HPDE6-E6E7 (cell line): ENCODE data around the gene BOD1L1.

ENCODE experiments used
- DNase-seq: peaks from one replicate; pipeline ENCODE4 v3.0.0; 2011; ENCODE audit warnings: missing footprints; ENCODE audit errors: extremely low spot score

Gene BOD1L1

DNA sequence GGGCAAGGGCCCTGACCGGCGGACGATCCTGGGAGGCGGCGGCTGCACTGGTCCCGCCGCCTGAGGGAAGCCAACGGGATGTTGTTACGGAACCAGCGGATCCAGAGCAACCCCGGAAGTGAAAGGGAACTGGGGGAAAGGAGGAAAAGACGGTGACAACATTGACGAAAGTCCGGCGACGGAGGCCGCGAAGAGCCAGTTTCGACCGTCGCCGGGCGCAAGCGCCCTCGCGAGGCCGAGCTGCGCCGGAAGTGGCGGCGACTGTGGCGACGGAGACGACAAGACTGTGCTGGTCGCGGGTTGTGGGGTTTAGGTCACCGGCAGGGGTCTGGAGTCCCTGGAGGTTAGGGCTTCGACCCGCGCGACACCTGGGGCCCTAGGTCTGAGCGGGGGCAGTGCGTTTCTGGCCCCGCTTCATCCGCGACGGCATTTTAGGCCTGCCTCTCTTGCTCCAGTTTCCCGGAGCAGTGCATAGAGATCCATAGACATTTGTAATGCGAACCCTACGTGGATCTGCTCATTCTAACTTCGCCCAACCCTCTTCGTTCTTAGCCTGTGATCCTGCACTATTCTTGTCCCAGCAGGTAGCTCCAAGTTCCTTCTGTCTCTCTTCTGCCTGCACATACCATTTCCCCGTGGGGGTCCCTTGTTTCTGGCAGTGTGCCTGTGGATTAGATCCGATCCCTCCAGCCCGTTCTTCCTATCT is at the start of gene BOD1L1:
BOD1L1 (minus strand) TSS at position 120 of the 706 bp plus-strand sequence. CDS start 138 bp downstream, outside the sequence.
- DNase-seq: peak; percentile 80

DNA sequence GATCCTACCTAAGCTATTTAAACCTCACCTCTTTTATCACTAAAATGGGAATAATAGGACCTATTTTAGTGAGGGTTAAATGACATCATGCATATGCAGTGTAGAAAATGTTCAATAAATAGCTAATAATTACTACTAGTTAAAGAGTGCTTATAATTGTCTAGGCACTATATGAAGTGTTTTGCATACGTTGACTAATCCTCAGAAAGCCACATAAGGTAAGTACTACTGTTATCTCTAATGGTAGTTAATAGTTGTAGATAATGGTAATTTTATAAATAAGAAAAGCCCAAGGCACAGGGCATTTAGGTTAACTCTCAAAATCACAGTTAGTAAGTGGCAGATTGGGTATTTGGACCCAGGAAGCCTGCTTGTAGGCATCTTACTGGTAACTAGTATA is 47.4 kb upstream of the BOD1L1 start:
- no peak for DNase-seq

GRCh38 chr4:13673167-13673566 is 45.6 kb upstream of the BOD1L1 start:
- DNase-seq: no peak

GRCh38 chr4:13670456-13671160 is 43.1 kb upstream of the BOD1L1 start:
- DNase-seq: no peak

DNA sequence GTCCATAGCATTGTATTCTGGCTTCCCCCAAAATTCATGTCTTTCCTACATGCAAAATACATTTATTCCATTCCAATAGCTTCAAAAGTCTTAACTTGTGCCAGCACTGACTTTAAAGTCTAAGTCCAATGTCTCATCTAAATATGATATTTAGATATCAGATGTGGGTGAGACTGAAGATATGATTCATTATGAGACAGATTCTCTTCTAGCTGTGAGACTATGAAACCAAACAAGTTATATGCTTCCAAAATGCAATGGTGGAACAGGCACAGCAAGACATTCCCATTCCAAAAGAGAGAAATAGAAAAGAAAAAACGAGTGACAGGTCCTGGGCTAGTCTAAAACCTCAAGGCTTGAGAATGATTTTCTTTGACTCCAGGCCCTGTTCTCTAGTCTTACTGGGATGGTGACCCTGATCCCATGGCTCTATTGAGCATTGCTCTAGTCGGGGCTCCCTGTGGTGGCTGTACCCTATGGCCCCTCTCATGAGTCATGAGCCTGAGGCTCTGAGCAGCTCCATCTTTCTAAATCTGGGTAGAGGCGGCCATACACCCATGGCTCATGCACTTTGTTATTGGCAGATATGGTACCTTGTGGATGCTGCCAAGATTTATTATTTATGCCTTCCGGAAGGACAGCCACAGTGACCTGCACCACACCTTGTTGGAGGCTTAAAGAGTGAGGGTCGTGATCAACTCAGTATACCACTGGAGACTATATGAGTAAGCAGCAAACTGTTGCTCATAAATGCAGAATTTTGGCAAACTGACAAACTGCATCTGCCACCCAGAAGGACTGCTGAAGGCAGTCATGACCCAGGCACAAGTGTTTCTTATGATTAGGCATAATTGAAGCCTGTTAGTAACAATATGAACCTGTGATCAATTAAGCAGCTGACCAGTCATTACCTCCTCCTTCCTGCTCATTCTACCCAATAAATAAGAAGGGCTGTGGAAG is 38.5 kb upstream of the BOD1L1 start:
- no peak for DNase-seq

GRCh38 chr4:13659341-13660070 is 32.0 kb upstream of the BOD1L1 start:
- no peak for DNase-seq

DNA sequence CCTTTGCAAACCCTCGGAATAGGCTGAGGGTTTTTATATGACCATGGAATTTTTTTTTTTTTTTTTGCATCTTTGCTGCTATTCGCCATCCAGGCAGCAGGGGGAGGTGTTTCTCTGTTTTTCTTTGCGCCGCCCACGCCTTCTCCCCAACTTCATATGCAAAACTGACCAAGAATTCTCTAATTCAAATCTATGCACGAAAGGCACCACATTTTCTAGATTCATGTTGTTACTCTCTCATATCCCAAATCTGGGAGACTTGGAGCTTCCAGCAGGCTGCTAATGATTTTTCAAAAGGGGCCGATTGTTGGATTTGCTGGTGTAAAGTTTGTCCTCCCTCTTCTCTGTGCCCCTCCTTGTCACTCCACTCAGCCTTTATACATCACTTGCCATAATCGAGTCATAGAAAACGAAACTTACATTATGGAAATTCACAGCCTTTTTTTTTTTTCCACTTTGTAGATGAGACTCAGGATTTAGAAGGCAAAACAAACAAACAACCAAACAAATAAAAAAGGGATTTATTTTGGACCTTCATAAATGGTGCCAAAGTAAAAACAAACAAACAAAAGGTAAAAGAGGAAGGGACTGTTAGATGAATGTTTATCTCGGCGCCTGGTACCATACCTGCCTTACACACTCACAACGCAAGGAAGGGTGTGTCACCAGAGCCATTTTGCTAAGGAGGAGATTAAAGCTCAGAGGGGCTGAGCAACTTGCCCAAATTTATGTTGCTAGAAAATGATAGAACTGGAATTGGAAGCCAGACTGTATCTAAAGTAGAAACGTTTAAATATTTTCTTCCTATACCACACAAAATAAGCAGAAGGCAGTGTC is 29.3 kb upstream of the BOD1L1 start:
- DNase-seq: peak; percentile 26

DNA sequence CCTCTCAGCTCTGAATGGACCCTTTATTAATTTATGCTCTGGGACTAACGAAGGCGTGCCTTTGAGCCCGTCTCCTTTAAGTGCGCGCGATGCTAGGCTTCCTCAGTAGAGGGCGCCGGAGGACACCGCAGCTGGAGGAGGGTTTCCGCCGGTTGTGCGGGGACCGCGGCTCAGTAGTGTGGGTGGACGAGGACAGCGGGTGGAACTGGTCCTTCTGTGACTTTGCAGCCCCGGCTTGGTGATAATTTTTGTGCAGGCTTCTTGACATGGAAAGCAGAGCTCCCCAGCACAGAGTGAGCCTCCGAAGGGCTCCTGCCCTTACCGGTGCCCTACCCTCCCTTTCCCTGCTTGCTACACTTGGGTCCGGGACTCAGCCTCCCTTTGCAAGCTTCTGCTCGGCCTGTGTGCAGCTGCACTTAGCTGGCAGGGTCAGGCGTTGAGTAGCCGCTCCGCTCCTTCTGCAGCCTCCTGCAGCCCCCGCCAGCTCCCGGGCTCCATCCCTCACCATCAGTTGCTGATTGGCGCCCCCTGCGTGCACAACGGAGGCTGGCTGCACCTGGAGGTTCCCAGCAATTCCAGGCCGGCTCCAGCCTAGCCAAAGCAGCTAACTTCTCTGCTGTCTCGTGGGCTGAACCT is 26.8 kb upstream of the BOD1L1 start:
- DNase-seq: peak; percentile 67

DNA sequence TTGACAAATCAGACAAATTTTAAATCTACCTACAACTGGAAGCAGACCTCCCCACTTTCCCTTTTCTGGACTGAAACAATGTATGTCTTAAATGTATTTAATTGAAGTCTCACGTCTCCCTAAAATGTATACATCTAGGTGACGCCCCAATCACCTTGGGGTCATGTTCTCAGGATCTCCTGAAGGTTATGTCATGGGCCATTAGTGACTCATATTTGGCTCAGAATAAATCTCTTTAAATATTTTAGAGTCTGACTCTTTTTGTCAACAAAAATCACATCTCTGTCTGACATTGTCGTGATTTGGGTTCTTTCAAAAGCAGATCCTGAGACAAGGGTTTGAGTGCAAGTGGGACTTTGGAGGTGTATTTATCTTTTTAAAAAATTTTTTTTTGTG is 26.2 kb upstream of the BOD1L1 start:
- DNase-seq: no peak

GRCh38 chr4:13647031-13647430 is 19.5 kb upstream of the BOD1L1 start:
- no peak for DNase-seq

DNA sequence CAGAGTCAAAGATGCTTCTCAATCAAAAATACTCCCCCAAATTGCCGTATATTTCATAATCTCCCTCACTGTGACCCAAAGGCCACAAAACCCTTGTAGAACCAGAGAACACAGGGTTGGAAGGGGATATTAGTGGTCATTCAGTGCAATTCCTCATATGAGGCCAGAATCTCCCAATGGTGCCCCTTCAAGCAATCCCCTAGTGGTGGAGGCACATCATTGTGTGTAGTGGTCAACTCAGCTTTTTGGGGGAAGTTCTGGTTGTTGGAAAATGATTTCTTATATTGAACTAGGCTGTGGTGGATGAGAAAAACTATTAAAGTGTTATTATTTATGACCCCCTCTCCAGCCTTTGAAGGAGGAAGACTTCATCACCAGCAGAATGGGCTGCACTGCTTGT is 17.6 kb upstream of the BOD1L1 start:
- no peak for DNase-seq

DNA sequence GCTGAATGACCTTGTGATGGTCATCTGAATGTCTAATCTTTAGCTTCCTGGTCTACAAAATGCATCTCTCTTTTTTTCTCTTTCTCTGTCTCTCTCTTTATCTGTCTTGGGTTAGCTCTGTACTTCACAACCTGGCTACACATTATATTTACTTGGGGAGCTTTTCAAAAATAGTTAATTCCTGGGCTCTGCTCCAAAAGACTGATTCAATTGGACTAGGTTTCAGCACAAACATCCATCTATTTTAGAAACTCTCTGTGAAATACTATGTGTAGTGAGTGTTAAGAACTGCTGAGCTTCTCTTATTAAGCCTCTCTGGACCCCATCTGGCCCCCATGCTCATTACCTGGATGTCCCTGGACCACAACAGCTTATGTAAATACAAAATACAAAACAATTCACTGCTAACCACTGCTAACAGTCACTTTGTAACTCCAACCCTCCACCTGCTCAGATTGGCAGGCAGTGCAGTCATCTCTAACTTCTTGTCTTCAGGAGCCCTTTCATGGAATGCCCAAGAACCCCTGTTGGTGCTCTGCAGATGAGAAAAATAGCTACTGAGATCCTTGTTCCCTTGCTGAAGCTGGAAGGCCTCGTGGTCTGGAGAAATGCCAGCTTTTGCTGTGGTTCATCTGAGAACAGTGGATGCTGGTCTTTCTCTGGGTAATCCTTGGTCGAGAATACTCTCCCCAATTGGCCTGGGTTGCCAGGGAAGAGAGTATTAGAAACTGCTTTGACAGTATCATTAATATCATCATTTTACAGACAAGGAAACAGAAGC is 14.8 kb upstream of the BOD1L1 start:
- DNase-seq: no peak

GRCh38 chr4:13641084-13641483 is 13.6 kb upstream of the BOD1L1 start:
- no peak for DNase-seq

DNA sequence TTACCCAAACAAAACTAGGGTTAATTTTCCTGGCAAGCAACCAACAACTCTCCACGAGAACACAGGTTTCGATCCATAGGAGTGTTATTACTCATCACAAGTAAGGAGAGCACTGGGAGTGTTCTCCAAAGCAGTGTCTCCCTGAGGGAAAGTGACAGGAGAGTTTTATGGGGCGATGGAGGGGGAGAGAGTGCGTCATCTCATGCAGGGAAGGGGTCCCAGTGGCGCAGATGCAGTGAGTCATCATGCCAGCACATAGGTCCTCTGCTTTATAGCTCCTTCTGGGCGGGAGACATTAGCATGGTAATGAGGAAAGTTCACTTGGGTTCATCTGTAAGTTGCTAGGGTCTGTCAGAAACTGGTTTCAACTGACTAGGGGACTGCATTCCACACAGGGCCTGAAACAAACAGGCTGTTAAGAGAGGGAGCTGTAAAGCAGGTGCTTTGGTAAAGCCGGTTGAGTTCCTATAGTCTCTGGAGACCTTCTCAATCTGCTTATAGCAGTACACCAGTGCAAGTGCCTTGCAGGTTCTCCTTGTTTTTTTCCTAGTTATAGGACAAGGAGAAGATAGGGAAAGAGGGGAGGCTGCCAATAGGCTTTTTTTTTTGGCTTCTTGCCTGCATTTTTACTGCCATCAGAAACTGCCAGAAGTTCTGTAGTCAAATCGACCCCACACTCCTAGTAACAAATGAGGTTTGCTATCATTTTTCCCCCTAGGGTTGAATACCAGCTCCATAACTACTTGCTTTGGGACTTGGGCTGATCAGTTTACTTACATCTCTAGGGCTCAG is 12.8 kb upstream of the BOD1L1 start:
- DNase-seq: no peak

DNA sequence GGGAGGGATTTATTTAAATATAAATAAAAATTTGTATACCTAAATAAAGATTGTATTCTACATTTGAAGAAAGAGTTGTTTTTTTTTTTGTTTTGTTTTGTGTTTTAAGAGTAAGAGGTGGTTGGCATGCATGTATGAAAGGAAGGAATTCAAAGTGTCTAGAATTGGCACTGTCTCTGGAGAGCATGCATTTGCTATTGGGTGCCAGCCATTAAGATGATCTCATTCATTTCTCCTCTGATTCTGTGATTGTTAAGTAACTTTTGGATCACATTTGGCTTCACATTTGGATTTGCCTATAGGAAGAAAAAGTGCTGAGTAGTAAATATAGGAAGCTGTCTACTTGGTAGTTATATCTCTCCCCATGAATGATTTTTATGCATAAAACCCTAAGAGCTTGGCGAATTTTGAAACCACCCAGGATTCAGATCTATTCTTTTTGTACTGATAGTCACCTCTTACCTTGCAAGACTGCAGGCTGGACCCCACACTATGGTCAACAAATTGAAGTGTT is 7.8 kb upstream of the BOD1L1 start:
- no peak for DNase-seq

DNA sequence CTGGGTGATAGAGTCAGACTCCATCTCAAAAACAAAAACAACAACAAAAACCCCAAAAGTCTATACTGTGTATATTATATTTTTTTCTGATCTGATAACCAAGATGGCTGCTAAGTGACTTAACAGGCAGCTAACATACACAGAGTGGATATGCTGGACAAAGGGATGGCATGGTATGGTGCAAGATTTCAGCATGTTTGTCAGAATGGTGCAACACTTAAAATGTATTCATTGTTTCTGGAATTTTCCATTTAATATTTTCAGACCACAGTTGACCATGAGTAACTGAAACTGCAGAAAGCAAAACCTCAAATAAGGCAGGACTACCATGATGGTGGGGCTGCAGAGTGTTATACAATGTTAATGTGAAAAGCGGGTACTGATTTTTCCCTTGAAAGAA is 6.1 kb upstream of the BOD1L1 start:
- no peak for DNase-seq

DNA sequence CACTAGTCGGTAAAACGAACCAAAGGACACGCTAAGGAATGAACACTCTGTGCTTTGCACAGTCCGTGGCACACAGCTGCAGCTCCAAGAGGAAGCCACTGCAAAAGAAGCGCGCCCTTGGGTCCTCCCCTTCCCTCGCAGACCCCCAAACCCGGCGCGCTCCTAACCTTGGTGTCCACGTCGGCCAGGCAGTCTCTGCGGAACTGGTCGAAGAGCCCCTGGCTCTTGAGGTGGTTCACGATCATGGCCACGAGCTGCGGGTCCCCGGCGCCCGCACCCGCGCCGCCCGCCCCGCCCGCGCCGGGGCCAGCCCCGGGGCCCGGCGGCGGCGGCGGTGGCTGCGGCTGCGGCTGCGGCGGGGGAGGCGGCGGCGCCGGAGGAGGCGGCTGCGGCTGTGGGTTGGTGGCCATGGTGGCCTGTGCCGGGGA is 333 bp downstream of the BOD1L1 start:
- no peak for DNase-seq

GRCh38 chr4:13626492-13627177 is 890 bp downstream of the BOD1L1 start:
- DNase-seq: no peak
